NCI-H2196 (cell line): ENCODE results near the gene SUCLA2.
"Not testable (repeated sequence)": the region's sequence is repeated elsewhere in the genome, so short reads cannot be mapped to it uniquely, and the experiment has no call there.

Experiments
- DNase-seq: peaks from one replicate; lab custom pipeline; 2025; ENCODE audit not compliant: unreplicated experiment; lab: John Stamatoyannopoulos, UW

The SUCLA2 gene

GRCh38 chr13:47997384-47997783 is 3.7 kb downstream of the SUCLA2 start:
- no peak for DNase-seq

DNA sequence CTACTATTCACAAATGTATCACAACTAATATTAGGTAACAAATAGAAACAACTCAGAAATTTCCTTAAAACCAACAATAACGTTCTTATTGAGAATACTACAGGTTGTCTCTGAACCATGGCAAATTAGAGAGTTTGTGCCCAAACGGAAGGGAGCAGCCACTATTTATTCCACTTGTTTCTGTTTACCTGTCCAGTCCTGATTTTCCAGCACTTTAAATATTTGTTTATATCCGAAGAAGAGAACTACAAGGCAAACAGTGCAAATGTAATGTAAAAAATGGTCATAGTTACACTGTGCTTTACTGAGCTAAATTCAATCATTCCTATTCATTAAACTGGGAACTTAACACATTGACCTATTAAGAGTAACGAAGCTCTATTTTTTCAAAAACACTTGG is 9.2 kb downstream of the SUCLA2 start:
- DNase-seq: no peak

- DNase-seq: no peak
These were observed 10.1 kb downstream of the SUCLA2 start for GRCh38 chr13:47990920-47991466.

GRCh38 chr13:47990427-47990826 is 10.6 kb downstream of the SUCLA2 start:
- no peak for DNase-seq

- no peak for DNase-seq
These were observed 18.0 kb downstream of the SUCLA2 start for GRCh38 chr13:47983070-47983469.

DNA sequence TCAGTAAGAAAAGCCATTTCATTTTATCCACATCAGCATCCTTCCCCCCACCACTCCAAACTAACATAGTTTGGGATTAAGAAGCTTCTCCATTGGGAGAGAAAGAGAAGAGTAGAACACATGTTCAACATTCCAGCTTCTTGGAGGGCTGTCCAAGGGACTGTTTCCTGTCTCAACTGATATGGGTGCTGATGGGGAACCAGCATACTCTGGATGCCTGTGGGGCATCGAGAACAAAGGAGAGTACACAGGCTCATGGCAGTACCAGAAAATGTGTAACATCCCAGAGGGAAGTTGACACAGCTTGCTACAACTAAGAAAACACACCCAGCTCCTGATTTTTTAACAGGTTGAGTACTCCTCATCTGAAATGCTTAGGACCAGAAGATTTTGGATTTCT is 24.7 kb downstream of the SUCLA2 start:
- DNase-seq: no peak

DNA sequence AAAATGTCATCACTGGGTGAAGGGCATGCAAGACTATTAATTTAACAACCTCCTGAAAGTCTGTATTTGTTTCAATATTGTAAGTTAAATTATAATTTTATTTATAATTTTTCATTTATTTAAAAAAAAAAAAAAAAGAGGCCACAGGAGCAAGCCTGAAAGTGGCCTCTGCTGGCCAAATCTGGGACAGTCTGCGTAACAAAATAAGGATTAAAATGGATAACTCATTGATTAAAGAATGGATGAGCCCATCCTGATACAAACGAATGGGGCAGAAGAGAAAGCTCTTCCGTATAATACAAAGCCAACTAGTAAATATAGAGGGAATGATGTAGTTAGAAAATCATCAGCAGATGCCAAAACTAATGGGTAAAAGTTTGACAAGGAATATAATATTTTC is 36.2 kb downstream of the SUCLA2 start:
- no peak for DNase-seq

DNA sequence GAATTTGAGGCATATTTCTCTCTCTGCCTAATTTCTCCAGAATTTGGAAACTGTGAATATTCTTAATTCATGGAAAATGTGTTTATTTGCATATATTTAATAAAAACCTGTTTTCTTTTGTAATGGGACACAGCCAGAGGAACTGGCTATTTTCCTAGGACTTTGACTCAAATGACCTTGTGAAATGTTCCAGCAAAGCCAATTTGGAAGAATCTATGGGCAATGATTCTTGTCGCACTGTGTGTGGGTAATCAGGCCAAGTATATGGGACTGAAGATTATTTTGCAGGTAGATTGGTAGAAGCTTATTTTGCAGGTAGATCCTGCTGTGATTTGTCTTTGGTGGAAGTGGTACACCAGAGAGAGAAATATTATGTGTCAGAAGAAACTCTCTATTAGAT is 38.8 kb downstream of the SUCLA2 start:
- DNase-seq: no peak

DNA sequence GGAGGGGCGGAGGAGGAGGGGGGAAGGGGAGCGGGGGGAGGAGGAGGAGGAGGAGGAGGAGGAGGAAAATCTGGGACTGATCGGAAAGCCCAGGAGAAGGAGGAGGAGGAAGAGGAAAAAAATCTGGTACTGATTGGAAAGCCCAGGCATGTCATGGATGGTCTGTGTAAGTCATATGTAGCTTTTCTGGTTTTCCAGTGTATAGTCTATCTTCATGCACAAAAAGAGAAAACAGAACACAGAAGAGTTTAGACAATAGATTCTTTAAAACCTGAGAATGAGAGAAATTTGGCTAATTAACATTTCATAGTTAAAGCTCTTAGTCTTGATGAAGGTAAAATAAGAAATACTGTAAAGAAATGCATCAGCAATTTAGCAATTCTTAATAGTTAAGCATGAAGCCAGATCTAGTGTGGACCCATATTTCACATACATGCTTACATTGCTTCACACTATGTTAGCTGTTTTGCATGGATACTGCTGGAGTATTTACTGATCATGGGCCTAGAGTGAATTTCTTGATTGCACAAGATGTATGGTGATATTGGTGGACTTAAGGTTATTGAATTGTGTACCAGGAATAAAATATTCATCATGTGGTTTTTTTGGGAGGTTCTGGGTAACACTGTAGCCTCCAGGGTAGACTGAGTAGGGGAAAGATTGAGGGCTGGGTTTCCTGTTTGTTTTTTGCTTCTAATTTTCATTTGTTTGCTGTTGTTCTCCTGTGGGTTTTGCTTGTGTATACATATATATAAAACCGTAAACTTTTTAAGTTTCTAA is 41.4 kb downstream of the SUCLA2 start:
- DNase-seq: no peak

DNA sequence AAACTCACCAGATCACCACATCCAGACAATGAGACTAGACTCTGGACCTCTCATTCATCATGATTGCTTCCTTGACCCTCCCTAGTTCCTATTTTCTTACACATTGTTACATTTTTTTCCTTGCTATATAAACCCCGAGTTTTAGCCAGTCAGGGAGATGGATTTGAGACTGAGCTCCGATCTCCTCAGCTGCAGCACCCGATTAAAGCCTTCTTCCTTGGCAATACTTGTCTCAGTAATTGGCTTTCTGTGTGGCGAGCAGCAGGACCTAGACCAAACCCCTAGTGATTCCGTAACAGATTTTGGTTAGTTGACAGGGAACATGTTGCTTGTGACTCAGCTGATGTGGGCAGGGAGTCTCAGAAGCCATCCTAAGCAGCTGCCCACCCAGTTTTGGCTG is 44.0 kb downstream of the SUCLA2 start:
- no peak for DNase-seq

DNA sequence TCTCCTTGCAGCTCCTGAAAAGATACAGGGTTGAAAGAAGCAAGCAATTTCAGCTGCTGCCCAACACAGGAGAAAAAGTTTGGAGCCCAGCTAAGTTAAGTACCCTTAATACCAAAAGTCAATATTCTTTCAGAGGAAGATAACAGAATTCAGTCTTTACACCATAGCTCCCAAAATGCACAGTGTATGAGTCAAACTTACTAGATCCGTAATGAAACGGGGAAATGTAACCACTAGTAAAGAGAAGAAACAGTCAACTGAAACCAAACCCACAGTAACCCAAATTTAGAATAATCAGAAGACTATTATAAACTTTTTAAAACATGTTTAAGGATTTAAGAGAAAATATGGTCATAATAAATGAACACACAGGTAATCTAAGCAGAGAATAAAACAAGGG is 45.2 kb downstream of the SUCLA2 start:
- no peak for DNase-seq

DNA sequence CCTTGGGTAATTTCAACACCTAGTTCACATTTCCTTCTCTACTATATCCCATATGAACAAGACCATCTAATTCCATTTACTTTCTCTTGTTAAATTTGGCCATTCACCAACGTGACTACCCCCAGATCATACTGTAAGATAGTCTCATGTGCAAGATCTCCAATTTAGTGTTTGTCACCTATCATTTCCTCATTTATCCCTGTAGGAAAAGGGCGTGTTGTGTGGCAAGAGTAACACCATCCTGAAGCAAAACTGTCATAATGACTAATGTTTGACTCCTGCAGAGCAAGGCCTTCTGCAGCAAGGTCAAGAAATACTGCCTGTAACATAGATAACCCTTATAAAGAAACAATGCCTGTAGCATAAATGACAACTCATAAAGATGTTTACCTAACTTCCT is 51.3 kb downstream of the SUCLA2 start:
- no peak for DNase-seq

GRCh38 chr13:47945738-47946137 is 55.3 kb downstream of the SUCLA2 start:
- no peak for DNase-seq

GRCh38 chr13:47945146-47945545 is 55.9 kb downstream of the SUCLA2 start:
- DNase-seq: not testable (repeated sequence)

DNA sequence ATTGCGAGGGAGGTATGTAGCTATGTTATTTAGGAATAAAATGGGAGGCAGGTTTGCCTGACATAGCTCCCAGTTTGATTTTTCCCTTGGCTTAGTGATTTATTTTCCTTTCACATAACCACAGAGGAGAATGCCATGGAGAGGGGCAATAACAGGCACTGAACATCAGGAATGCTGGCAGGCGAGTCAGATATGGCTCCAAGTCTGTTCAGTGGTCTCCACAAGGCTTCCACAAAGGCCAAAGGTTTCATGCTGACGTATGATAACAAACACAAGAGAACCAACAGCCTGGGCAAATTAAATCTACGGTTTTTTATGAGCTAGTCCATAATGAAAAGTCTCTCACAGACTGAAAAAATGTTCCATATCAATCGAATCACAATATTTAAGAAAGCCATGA is 66.7 kb downstream of the SUCLA2 start:
- no peak for DNase-seq

DNA sequence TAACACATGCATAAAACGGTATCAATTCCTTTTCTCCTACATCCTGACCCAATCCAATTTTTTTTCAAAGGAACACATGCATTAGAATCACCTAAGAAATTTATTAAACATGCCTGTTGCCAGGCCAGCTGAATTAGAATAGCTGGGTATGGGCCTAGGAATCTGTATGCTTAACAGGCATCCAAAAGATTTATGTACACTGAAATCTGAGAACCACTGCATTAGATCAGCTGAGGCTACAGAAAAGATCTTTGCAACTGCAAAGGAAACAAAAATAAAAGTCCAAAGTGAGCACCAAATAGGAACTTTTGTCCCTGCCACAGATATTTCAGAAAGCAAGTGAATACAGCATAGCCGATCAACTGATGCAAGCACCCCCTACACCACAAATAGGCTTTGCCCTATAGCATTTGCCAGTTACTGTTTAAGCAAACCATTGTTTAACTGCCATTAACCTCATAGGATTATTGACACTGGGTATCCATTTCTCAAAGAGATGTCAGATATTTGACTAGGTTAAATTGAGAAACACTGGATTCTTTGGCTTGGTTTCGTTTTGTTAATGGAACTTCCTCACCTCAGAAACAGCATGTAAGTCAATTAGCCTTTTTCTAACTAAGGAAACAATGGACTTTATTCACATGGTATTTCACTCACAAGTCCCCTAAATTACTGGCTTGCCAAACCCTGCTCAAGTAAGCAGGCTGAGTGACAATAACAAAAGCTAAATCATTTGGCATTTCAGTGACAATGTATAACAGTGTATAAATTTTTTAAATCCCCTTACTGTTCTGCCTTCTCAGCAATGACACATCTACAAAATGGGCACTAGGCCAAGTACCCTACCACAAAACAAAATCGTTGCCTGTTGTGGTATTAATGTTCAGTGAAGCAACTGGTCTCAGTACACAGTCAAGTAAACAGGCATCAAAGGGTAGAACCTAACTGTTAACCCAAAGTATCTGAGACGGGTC is 67.8 kb downstream of the SUCLA2 start:
- DNase-seq: no peak

DNA sequence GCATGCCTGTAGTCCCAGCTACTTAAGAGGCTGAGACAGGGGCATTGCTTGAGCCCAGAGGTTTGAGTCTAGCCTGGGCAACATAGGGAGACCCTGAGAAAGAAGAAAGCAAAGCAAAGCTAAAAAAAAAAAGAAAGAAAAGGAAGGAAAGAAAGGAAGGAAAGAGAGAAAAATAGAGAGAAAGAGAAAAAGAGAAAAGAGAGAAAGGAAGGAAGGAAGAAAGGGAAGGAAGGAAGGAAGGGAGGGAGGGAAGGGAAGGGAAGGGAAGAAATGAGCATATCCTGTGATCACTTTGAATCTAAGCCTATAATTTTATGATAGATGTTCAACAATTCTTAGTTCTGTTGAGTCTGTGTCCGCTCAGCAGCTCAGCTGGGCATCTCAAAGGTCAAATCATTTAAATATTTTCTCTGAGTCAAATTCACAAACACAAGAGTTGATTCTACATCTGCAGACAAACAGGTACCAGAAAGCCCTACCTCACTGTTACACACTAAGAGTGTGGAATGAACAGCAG is 70.4 kb downstream of the SUCLA2 start:
- DNase-seq: no peak

DNA sequence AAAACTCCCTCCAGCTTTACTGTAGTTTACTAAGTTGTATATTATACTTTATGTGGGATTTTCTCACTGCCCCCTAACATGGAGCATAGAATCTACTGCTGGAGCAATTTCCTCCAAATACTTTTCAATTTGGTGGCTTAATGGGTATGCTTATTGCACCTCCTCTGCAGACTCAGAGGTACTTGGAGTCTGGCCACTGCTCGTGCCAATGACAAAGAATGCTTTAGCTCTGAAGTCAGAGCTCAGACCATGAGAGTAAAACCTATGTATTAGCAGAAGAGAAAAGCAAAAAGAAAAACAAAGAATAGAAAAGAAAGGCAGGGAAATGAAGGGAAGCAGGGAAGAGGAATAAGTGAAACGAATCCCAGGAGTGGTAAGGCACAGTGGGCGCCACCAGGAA is 71.9 kb downstream of the SUCLA2 start:
- no peak for DNase-seq

DNA sequence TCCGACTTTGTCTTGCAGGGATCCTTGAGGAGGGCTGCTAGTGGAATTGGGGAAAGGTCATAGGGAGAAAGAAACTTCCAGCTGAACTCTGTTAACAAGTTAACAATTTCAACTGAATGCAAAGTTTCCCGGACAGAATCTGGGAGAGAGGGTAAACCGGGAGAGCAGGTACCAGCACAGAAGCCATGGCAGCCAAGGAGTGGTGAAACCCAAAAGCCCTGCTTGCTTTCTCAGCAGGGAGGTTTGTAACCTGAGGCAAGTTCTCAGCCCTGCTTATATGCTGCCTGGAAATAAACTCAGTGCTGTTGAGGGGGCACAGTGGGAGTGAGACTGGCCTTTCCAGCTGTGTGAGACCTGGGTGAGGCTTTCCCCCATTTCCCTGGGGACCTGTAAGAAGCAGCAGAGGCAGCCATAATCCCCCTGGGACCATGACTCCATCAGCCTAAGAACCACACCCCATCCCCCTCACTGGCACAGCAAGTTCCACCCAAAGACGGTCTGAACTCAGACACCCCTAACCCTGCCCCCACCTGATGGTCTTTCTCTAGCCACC is 84.0 kb downstream of the SUCLA2 start:
- no peak for DNase-seq

DNA sequence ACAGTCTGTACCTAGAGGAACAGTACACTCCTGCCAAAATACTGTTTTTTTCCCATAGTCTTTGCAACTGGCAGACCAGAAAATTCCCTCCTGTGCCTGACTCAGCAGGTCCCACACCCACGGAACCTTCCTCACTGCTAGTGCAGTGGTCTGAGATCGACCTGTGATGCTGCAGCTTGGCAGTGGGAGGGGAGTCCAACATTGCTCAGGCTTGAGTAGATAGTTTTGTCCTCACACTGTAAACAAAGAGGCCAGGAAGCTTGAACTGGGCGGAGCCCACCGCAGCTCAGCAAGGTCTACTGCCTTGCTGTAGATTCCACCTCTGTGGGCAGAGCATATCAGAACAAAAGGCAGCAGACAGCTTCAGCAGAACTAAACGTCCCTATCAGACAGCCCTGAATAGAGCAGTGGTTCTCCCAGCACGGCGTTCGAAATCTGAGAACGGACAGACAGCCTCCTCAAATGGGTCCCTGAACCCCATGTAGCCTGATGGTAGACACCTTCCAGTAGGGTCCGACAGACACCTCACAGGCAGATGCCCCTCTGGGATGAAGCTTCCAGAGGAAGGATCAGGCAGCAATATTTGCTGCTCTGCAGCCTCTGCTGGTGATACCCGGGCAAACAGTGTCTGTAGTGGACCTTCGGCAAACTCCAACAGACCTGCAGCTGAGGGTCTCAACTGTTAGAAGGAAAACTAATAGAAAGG is 92.7 kb downstream of the SUCLA2 start:
- DNase-seq: no peak

- no peak for DNase-seq
These were observed 96.2 kb downstream of the SUCLA2 start for GRCh38 chr13:47904891-47905290.
